HG03196 (cell line): ENCODE results near the gene C11orf87.

Experiments used
- ATAC-seq: cut with Tn5 transposase; IDR thresholded peaks from one replicate; pipeline ENCODE4 v1.9.1; 2021; ENCODE audit not compliant: unreplicated experiment

Gene C11orf87

DNA sequence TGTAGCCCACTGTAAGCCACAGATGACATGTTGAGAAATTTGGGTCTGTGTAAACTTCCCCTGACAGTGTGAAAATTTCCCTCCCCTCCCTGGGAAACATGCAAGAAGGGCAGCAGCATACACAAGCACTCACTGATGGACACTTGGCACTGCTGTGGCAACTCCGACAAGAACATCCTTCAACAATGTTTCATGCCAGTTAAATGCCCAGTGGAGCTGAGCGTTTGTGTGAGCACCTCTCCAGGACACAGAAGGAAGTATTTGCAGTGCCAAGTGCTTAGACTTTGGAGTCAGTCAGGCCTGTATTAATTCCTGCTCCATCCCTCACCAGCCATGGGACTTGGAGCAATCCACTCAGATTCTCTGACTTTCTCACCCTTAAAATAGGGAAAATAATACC lies 17.7 kb downstream of the C11orf87 start:
- ATAC-seq, result no peak

DNA sequence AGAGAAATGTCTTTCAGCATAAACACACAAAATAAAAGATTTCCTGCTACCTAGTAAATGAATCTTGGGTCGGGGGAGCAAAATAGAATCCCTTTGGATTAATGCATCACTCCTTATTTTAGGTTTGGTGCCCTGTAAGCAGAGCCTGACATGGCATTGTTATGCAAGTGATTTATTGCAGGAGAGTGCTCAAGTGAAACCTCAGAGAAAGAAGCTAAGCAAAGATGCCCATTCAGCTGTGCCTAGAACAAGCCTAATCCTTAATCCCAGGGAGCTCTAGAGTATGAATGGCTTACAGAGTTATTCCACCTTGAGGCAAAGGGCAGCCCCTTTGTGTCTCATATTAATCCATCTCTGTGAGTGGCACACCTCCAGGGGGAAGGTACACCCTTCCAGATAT lies 21.1 kb downstream of the C11orf87 start:
- no peak for ATAC-seq

DNA sequence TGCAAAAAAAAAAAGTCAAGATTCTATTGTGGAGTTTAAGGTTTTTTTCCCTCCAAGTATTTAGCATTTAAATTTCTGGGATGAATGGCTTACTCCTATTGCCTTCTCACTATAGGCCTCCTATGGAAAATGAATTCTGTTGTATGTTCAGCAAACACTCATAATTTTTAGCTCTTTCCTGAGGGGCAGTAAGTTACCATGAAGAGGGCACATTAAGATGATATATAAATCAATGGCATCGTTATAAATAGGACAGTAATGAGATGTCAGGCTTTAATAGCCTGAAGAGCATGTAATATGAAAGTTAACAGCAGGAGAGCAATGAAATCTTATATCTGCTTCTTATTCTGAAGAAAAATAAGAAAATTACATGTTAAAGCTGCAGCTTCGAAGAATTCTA lies 32.9 kb downstream of the C11orf87 start:
- ATAC-seq, result no peak
